B cell (primary cell): Measurements from ENCODE around the gene USP33. TPM values are rescaled to one million over a fixed set of nuclear protein-coding genes. Genes with fewer than 3 reads are reported as not detected.

Experiments
- ATAC-seq: fragments of 200-7000 bp; cut with Tn5 transposase; one replicate; pipeline ENCODE4 v1.10.0; 2021; ENCODE audit warnings: low read depth, mild to moderate bottlenecking, moderate number of reproducible peaks, moderate library complexity
- CTCF ChIA-PET: fragments of 350-600 bp; sonication (Branson Sonifier 250); formaldehyde crosslinking; loops from one replicate; lab custom pipeline; 2021; ENCODE audit warnings: antibody characterized with exemption, inconsistent platforms; lab: Charles Lee
- POLR2A ChIA-PET: fragments of 350-600 bp; sonication (Branson Sonifier 250); formaldehyde crosslinking; loops from one replicate; lab custom pipeline; 2021; ENCODE audit warnings: antibody characterized with exemption; lab: Charles Lee
- DNase-seq: peaks from one replicate; pipeline ENCODE4 v3.0.0; 2013
- H2AFZ ChIP-seq: 2 replicates; pipeline ENCODE4 v1.6.1; 2012; ENCODE audit warnings: mild to moderate bottlenecking, low read depth, low read length; ENCODE audit not compliant: insufficient read depth, poor library complexity, severe bottlenecking
- H3K27ac ChIP-seq, 2 donors: 1 replicate in 1 of 2; 2 replicates in 1 of 2; pipeline ENCODE4 v1.5.1; 2012 to 2013; ENCODE audit warnings: low read length in 2 of 2, mild to moderate bottlenecking in 2 of 2, moderate library complexity in 1 of 2
- H3K27me3 ChIP-seq, 4 experiments: fragments of 200-600 bp in 1 of 4; sonication (generic) in 1 of 4; replicated peaks in 1 of 4; 1 replicate in 2 of 4; 2 replicates in 2 of 4; pipeline versions ENCODE4 v1.6.1 to v1.7.0; 2013 to 2016; ENCODE audit warnings: low read length in 3 of 4, mild to moderate bottlenecking in 2 of 4, mixed read lengths in 1 of 4, moderate library complexity in 1 of 4; ENCODE audit not compliant: insufficient read depth in 4 of 4, control insufficient read depth in 3 of 4; ENCODE audit errors: control extremely low read depth in 1 of 4
- H3K36me3 ChIP-seq, 2 experiments: replicated peaks in 1 of 2; 1 replicate in 1 of 2; 2 replicates in 1 of 2; pipeline versions ENCODE4 v1.6.1 to v1.7.1; 2013; ENCODE audit warnings: low read length in 1 of 2; ENCODE audit not compliant: insufficient read depth in 2 of 2, control insufficient read depth in 1 of 2; ENCODE audit errors: control extremely low read depth in 1 of 2, extremely low read depth in 1 of 2
- H3K4me1 ChIP-seq, 2 donors: fragments of 200-600 bp in 1 of 2; sonication (generic) in 1 of 2; 1 replicate in 1 of 2; 2 replicates in 1 of 2; pipeline versions ENCODE4 v1.5.1 to v1.6.1; 2013 to 2017; ENCODE audit warnings: low read length in 2 of 2; ENCODE audit not compliant: control insufficient read depth in 2 of 2, insufficient read depth in 2 of 2
- H3K4me2 ChIP-seq: replicated peaks from 2 replicates; pipeline ENCODE3; 2012; ENCODE audit warnings: mild to moderate bottlenecking, low read depth, low read length; ENCODE audit not compliant: poor library complexity, severe bottlenecking
- H3K4me3 ChIP-seq, 5 experiments: fragments of 200-600 bp in 1 of 5; sonication (generic) in 1 of 5; 1 replicate in 3 of 5; 2 replicates in 2 of 5; pipeline versions ENCODE4 v1.5.1 to v1.7.0; 2011 to 2016; ENCODE audit warnings: low read length in 4 of 5, mild to moderate bottlenecking in 4 of 5, low read depth in 2 of 5, control low read depth in 1 of 5, moderate library complexity in 1 of 5; ENCODE audit not compliant: insufficient read depth in 1 of 5; ENCODE audit errors: control extremely low read depth in 1 of 5, extremely low read depth in 1 of 5
- H3K79me2 ChIP-seq: fragments of 200-600 bp; sonication (generic); one replicate; pipeline ENCODE4 v1.6.0; 2016; ENCODE audit warnings: low read length; ENCODE audit not compliant: control insufficient read depth, insufficient read depth
- H3K9ac ChIP-seq: fragments of 200-600 bp; sonication (generic); 2 replicates; pipeline ENCODE4 v1.6.1; 2017; ENCODE audit warnings: mild to moderate bottlenecking, low read length, moderate library complexity
- H3K9me3 ChIP-seq, 3 donors: one replicate each; pipeline versions ENCODE4 v1.6.1 to v1.7.1; 2013; ENCODE audit warnings: low read length in 2 of 3; ENCODE audit not compliant: control insufficient read depth in 2 of 3, insufficient read depth in 1 of 3; ENCODE audit errors: control extremely low read depth in 1 of 3
- H4K20me1 ChIP-seq: 2 replicates; pipeline ENCODE4 v1.6.0; 2012; ENCODE audit warnings: mild to moderate bottlenecking, low read length; ENCODE audit not compliant: insufficient read depth, control insufficient read depth, poor library complexity, severe bottlenecking
- H3K27ac Mint-ChIP-seq: one replicate; pipeline ENCODE4 v1.8.0; 2021; ENCODE audit warnings: mixed read lengths
- H3K27me3 Mint-ChIP-seq: one replicate; pipeline ENCODE4 v1.8.0; 2021; ENCODE audit warnings: mixed read lengths
- H3K4me1 Mint-ChIP-seq: one replicate; pipeline ENCODE4 v1.8.0; 2021; ENCODE audit warnings: mixed read lengths
- H3K4me3 Mint-ChIP-seq: one replicate; pipeline ENCODE4 v1.8.0; 2021; ENCODE audit warnings: mixed read lengths
- H3K9me3 Mint-ChIP-seq: one replicate; pipeline ENCODE4 v1.8.0; 2022; ENCODE audit warnings: mixed read lengths; ENCODE audit not compliant: insufficient read depth
- EZH2 ChIP-seq: IDR thresholded peaks from 2 replicates; pipeline ENCODE4 v1.6.1; 2012; ENCODE audit warnings: borderline replicate concordance, low read depth, mild to moderate bottlenecking, moderate library complexity, low read length; ENCODE audit not compliant: insufficient read depth, poor library complexity, severe bottlenecking
- WGBS: methylation state at CpG from one replicate; pipeline ENCODE4 v1.1.5; 2013; ENCODE audit warnings: missing lambda C conversion rate; ENCODE audit not compliant: insufficient coverage; 5-methylcytosine and 5-hydroxymethylcytosine counted together
- intact Hi-C: fragments of 100-400 bp; cut with micrococcal nuclease; formaldehyde crosslinking; loops from one replicate; pipeline ENCODE4 v1.10.0; 2022
- polyA plus RNA-seq: library from polyadenylated mRNA; depleted of rRNA; stranded (reverse); fragments of >200 nt; gene quantifications from 2 replicates; pipeline ENCODE4 v1.2.3, GENCODE V29; 2012
- total RNA-seq, 2 donors: library from RNA; stranded (reverse); fragments of 120-200 nt in 1 of 2; gene quantifications; 1 replicate in 1 of 2; 2 replicates in 1 of 2; pipeline versions ENCODE4 v1.2.3 to v1.2.4, GENCODE V29; 2013 to 2022
- TF ChIP-seq, protein P1 (sequence below): fragments of 200-600 bp; IDR thresholded peaks from one replicate; pipeline ENCODE4 v1.8.0; 2022; ENCODE audit warnings: antibody characterized with exemption, mild to moderate bottlenecking

USP33 gene
- total and polyA plus RNA-seq, 2 donors (not counting 1 experiment from before 2014, with no cell fraction given), result 24.8 to 83.4 TPM

DNA sequence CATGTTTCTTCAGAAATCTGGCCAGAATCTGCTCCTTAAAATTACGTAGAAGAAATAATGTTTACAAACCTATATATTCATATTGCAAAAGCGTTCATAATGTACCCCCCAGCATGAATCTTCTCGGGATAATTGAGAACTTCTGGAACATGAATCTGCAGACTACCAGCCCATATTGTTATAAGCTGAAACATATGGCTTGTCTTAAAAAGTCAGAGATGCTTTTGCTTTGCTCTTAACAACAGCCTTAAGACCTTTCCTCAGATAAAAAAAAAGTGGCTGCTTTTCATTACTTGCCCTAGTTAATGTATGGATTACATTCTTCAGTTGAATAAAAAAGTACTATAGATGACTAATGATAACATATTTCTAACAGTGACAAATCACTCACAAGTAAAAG is 62.2 kb downstream of the USP33 start:
- no CpG with 5 or more reads among the region's 3 CpGs for WGBS
- Histone ChIP-seq H3K36me3 (peaks cover 0 to 17% of the 10 kb centered on the region in 2 experiments), H3K9ac (no peak overlapping the region), H3K9me3 (peaks cover 0 to 6% (median 0%) of the 10 kb centered on the region in 3 donors), H4K20me1 (no peaks in the 10 kb centered on the region), H3K4me1 (no peaks in the 10 kb centered on the region), H3K27me3 (no peaks in the 10 kb centered on the region), H3K4me3 (no peak overlapping the region), H2AFZ (no peak overlapping the region), H3K4me2 (no peak overlapping the region), H3K79me2 (no peaks in the 10 kb centered on the region), H3K27ac (no peak overlapping the region)
- POLR2A ChIA-PET, result no interaction called here
- ATAC-seq (no peak), DNase-seq (no peak)
- intact Hi-C loops, result no loop called here
- CTCF ChIA-PET, result interaction anchor here (0.6 kb wide), 1 partner anchor 432 kb away, joined by 3 read pairs; no protein-coding TSS in a partner anchor
- no peaks in the 10 kb centered on the region for H3K4me1 Mint-ChIP-seq
- no peaks in the 10 kb centered on the region for H3K27me3 Mint-ChIP-seq
- TF ChIP-seq, protein P1, sequence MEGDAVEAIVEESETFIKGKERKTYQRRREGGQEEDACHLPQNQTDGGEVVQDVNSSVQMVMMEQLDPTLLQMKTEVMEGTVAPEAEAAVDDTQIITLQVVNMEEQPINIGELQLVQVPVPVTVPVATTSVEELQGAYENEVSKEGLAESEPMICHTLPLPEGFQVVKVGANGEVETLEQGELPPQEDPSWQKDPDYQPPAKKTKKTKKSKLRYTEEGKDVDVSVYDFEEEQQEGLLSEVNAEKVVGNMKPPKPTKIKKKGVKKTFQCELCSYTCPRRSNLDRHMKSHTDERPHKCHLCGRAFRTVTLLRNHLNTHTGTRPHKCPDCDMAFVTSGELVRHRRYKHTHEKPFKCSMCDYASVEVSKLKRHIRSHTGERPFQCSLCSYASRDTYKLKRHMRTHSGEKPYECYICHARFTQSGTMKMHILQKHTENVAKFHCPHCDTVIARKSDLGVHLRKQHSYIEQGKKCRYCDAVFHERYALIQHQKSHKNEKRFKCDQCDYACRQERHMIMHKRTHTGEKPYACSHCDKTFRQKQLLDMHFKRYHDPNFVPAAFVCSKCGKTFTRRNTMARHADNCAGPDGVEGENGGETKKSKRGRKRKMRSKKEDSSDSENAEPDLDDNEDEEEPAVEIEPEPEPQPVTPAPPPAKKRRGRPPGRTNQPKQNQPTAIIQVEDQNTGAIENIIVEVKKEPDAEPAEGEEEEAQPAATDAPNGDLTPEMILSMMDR, result no peak
- no peak for TF ChIP-seq EZH2
- H3K27ac Mint-ChIP-seq, result no peak overlapping the region
- H3K4me3 Mint-ChIP-seq, result no peak overlapping the region
- peaks cover 4% of the 10 kb centered on the region for H3K9me3 Mint-ChIP-seq

- DNase-seq (no peak), ATAC-seq (no peak)
- H4K20me1 ChIP-seq, result no peaks in the 10 kb centered on the region
- WGBS, result no CpG with 5 or more reads among the region's 3 CpGs
- H2AFZ ChIP-seq, result no peak overlapping the region
- no peaks in the 10 kb centered on the region for H3K27me3 ChIP-seq
- Mint-ChIP-seq H3K4me3 (no peak overlapping the region), H3K9me3 (no peaks in the 10 kb centered on the region), H3K27me3 (no peaks in the 10 kb centered on the region), H3K27ac (no peak overlapping the region), H3K4me1 (peaks cover 11% of the 10 kb centered on the region)
- peaks cover 3 to 4% of the 10 kb centered on the region in 2 donors for H3K4me1 ChIP-seq
- intact Hi-C loops, result no loop called here
- peaks cover 0 to 3% of the 10 kb centered on the region in 2 experiments for H3K36me3 ChIP-seq
- no peak for TF ChIP-seq EZH2
- TF ChIP-seq, protein P1, result no peak
- CTCF ChIA-PET, result no interaction called here
- peaks cover 0 to 3% (median 2%) of the 10 kb centered on the region in 3 donors for H3K9me3 ChIP-seq
- H3K4me2 ChIP-seq, result no peak overlapping the region
- POLR2A ChIA-PET, result no interaction called here
- H3K9ac ChIP-seq, result no peak overlapping the region
- H3K4me3 ChIP-seq, result no peak overlapping the region
- no peaks in the 10 kb centered on the region for H3K79me2 ChIP-seq
- no peak overlapping the region for H3K27ac ChIP-seq
Measured at GRCh38 chr1:77688939-77689338, 70.7 kb downstream of the USP33 start.
